GM23248 (cell line): ENCODE data around the gene PID1. TPM values are rescaled to one million over a fixed set of nuclear protein-coding genes. Genes with fewer than 3 reads are reported as not detected.

ENCODE experiments used
- DNase-seq: peaks from one replicate; pipeline ENCODE4 v3.0.0-alpha.2; 2015
- H2AFZ ChIP-seq: fragments of 200-600 bp; sonication (generic); 2 replicates; pipeline ENCODE4 v1.6.1; 2016; ENCODE audit warnings: antibody characterized with exemption
- H3F3A ChIP-seq: fragments of 200-600 bp; sonication (generic); 2 replicates; pipeline ENCODE4 v1.6.1; 2016; ENCODE audit warnings: mild to moderate bottlenecking, antibody characterized with exemption, mixed run types; ENCODE audit not compliant: insufficient read depth
- H3K27ac ChIP-seq: fragments of 200-600 bp; sonication (generic); 2 replicates; pipeline ENCODE4 v1.5.1; 2016; ENCODE audit warnings: mild to moderate bottlenecking
- H3K27me3 ChIP-seq: fragments of 200-600 bp; sonication (generic); replicated peaks from 2 replicates; pipeline ENCODE4 v1.6.1; 2016; ENCODE audit warnings: mild to moderate bottlenecking; ENCODE audit not compliant: insufficient read depth
- H3K36me3 ChIP-seq: fragments of 200-600 bp; sonication (generic); 2 replicates; pipeline ENCODE4 v1.6.1; 2016; ENCODE audit warnings: low read depth, mild to moderate bottlenecking
- H3K4me1 ChIP-seq: fragments of 200-600 bp; sonication (generic); 2 replicates; pipeline ENCODE4 v1.6.1; 2016; ENCODE audit warnings: mild to moderate bottlenecking; ENCODE audit not compliant: insufficient read depth
- H3K4me2 ChIP-seq: fragments of 200-600 bp; sonication (generic); one replicate; pipeline ENCODE4 v1.6.1; 2016; ENCODE audit warnings: mild to moderate bottlenecking; ENCODE audit not compliant: unreplicated experiment
- H3K4me3 ChIP-seq: fragments of 200-600 bp; sonication (generic); 2 replicates; pipeline ENCODE4 v1.5.1; 2016; ENCODE audit warnings: mild to moderate bottlenecking
- H3K79me2 ChIP-seq: fragments of 200-600 bp; sonication (generic); 2 replicates; pipeline ENCODE4 v1.6.1; 2016; ENCODE audit warnings: mild to moderate bottlenecking; ENCODE audit not compliant: insufficient read depth
- H3K9ac ChIP-seq: fragments of 200-600 bp; sonication (generic); 2 replicates; pipeline ENCODE4 v1.6.1; 2016; ENCODE audit warnings: mild to moderate bottlenecking
- H3K9me2 ChIP-seq: fragments of 200-600 bp; sonication (generic); 2 replicates; pipeline ENCODE4 v1.6.1; 2016; ENCODE audit warnings: mixed run types, mild to moderate bottlenecking, moderate library complexity; ENCODE audit not compliant: insufficient read depth
- H3K9me3 ChIP-seq: fragments of 200-600 bp; sonication (generic); one replicate; pipeline ENCODE4 v1.6.1; 2017; ENCODE audit warnings: low read depth
- H4K20me1 ChIP-seq: fragments of 200-600 bp; sonication (generic); 2 replicates; pipeline ENCODE4 v1.6.0; 2016; ENCODE audit not compliant: insufficient read depth
- EZH2 ChIP-seq: fragments of 200-600 bp; sonication (generic); IDR thresholded peaks from 2 replicates; pipeline ENCODE4 v1.6.1; 2018; ENCODE audit warnings: antibody characterized with exemption, mild to moderate bottlenecking; ENCODE audit not compliant: insufficient read depth, poor library complexity, severe bottlenecking
- EZH2phosphoT487 ChIP-seq: fragments of 200-600 bp; sonication (generic); IDR thresholded peaks from 2 replicates; pipeline ENCODE4 v1.6.1; 2018; ENCODE audit warnings: antibody characterized with exemption, moderate library complexity, mild to moderate bottlenecking, low read depth; ENCODE audit not compliant: insufficient read depth
- WGBS, 2 experiments: methylation state at CpG; one replicate each; pipeline ENCODE4 v1.1.6; 2015 to 2017; ENCODE audit warnings: low lambda C conversion rate in 2 of 2, low coverage in 1 of 2; ENCODE audit errors: missing lambda C conversion rate in 2 of 2; 5-methylcytosine and 5-hydroxymethylcytosine counted together
- in situ Hi-C: fragments of 300-500 bp; cut with MboI; formaldehyde crosslinking; loops from 2 replicates; pipeline ENCODE4 v1.15.0; 2020
- polyA plus RNA-seq: library from polyadenylated mRNA; unstranded; fragments of >200 nt; fragmentation: Nextera tagmentation; extraction: Ambion mirVana; gene quantifications from 2 replicates; pipeline ENCODE4 v1.2.1, GENCODE V29; 2016
- total RNA-seq: library from RNA; depleted of rRNA; stranded (reverse); fragments of >200 nt; shearing (Covaris generic); gene quantifications from 2 replicates; pipeline ENCODE4 v1.2.3, GENCODE V29; 2014

The PID1 gene
- total and polyA plus RNA-seq, 2 experiments from 2014 or later: 5.9 to 8.6 TPM

DNA sequence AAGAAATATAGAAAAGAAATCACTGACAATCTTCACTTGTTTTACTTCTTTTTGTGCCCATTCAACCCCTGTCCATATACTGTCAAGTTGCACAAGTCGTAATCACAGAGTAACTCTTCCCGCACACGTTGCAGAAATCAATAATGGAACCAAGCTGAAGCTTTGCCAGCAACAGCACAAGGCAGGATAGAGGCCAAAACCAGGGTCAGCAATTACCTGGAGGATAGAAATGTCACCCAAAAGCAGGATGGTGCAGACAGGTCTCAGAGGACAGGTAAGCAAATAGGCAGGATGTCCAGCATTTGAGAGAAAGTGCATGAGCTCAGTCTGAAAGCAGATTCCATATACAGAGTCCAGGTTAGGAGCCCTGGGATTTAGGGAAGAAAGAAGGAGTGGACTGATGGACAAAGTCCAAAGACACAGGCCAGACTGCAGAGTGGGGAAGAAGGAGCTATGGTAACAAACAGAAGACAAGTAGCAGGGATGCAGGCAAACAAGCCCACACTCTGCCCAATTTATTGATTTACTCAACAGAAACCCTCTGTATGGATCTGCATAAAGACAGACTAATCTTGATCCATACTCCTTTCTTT lies 52.7 kb downstream of the PID1 start:
- no peaks in the 10 kb centered on the region for H3K4me1 ChIP-seq
- H2AFZ ChIP-seq: no peak overlapping the region
- no peaks in the 10 kb centered on the region for H4K20me1 ChIP-seq
- H3K27me3 ChIP-seq: no peaks in the 10 kb centered on the region
- H3K4me2 ChIP-seq: no peak overlapping the region
- no peaks in the 10 kb centered on the region for H3F3A ChIP-seq
- H3K36me3 ChIP-seq: no peaks in the 10 kb centered on the region
- no peaks in the 10 kb centered on the region for H3K9me2 ChIP-seq
- TF ChIP-seq EZH2 (no peak), EZH2phosphoT487 (no peak)
- 86 to 91% methylated on average over 3 of the region's 3 CpGs for WGBS, 2 experiments
- no peaks in the 10 kb centered on the region for H3K79me2 ChIP-seq
- H3K9me3 ChIP-seq: no peaks in the 10 kb centered on the region
- H3K27ac ChIP-seq: no peak overlapping the region
- in situ Hi-C loops: no loop called here
- H3K4me3 ChIP-seq: no peak overlapping the region
- no peak for DNase-seq
- no peak overlapping the region for H3K9ac ChIP-seq

DNA sequence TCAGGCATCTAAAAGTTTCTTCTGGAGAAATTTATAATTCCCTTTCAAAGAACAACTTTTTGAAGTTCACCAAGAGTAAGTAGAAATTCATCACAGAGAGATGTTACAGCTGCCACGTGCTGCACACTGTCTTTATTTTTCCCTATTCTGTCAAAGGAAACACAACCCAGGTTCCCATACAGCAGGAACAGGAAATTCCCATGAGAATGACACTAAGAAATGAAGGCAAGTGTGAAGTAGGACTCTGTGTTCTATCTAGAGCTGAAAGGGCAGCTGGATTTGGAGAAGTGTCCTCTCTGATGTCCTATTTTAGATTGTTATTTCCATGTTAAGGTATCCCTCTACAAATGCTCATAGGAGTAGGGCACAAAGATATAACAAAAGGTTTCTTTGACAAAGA lies 58.8 kb downstream of the PID1 start:
- no peaks in the 10 kb centered on the region for H3K79me2 ChIP-seq
- no peak overlapping the region for H3K4me2 ChIP-seq
- H4K20me1 ChIP-seq: no peaks in the 10 kb centered on the region
- no peak overlapping the region for H3K4me3 ChIP-seq
- 0% methylated on average over 1 of the region's 1 CpG for WGBS, 2 experiments
- H3K9ac ChIP-seq: no peak overlapping the region
- H2AFZ ChIP-seq: no peak overlapping the region
- H3K9me3 ChIP-seq: no peaks in the 10 kb centered on the region
- H3F3A ChIP-seq: no peaks in the 10 kb centered on the region
- no peak overlapping the region for H3K27ac ChIP-seq
- TF ChIP-seq EZH2phosphoT487 (no peak), EZH2 (no peak)
- DNase-seq: no peak
- no peaks in the 10 kb centered on the region for H3K36me3 ChIP-seq
- H3K4me1 ChIP-seq: no peaks in the 10 kb centered on the region
- H3K9me2 ChIP-seq: no peaks in the 10 kb centered on the region
- no peaks in the 10 kb centered on the region for H3K27me3 ChIP-seq
- in situ Hi-C loops: no loop called here

DNA sequence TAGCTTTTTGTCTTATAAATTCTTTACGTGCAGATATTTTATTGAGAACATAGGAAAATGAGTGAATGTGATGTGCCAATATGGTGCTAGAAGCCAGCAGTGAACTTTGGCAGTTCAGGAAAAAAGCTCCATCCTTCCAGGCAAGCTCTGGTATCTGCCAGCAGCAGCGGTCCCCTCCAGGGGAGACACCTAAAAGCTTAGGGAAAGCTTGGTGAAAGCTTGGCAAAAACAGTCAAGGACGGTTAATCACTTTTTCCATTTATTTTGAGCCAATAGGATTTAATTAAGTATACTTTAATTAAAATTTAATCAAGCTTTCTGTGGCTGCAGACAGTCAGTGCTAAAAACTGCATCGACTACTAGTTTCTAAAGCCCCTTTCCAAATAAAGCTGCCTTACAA lies 60.4 kb downstream of the PID1 start:
- WGBS, 2 experiments: 63 to 67% methylated on average over 4 of the region's 4 CpGs
- H3K79me2 ChIP-seq: no peaks in the 10 kb centered on the region
- no peaks in the 10 kb centered on the region for H3F3A ChIP-seq
- H3K9me2 ChIP-seq: no peaks in the 10 kb centered on the region
- no peak overlapping the region for H3K27ac ChIP-seq
- no peaks in the 10 kb centered on the region for H4K20me1 ChIP-seq
- no peak overlapping the region for H3K9ac ChIP-seq
- no peak overlapping the region for H3K4me3 ChIP-seq
- DNase-seq: no peak
- H3K36me3 ChIP-seq: no peaks in the 10 kb centered on the region
- no peaks in the 10 kb centered on the region for H3K4me1 ChIP-seq
- H3K4me2 ChIP-seq: no peak overlapping the region
- no peaks in the 10 kb centered on the region for H3K9me3 ChIP-seq
- H3K27me3 ChIP-seq: no peaks in the 10 kb centered on the region
- in situ Hi-C loops: no loop called here
- TF ChIP-seq EZH2phosphoT487 (no peak), EZH2 (no peak)
- no peak overlapping the region for H2AFZ ChIP-seq

DNA sequence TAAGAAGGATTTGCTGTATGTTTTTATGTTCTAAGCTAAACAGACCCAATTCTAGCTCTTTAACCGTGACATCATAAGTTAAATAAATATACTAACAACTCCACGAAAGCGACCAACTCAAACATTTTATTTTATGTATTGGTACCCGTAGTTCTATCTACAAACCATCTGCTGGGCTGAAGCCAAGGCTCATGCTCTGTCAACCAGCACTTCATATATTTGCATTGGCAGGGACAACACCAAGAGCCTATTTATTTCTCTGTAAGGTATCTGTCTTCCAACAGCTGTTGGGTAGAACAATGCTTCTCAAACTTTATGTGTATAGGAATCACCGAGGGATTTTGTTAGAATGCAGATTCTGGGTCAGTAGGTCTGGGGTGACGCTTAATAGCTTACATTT lies 64.5 kb downstream of the PID1 start:
- no peak for TF ChIP-seq EZH2phosphoT487
- no peaks in the 10 kb centered on the region for H3K36me3 ChIP-seq
- H3F3A ChIP-seq: no peaks in the 10 kb centered on the region
- H3K9me2 ChIP-seq: no peaks in the 10 kb centered on the region
- no peak overlapping the region for H3K4me2 ChIP-seq
- H3K4me3 ChIP-seq: no peak overlapping the region
- no peak overlapping the region for H3K27ac ChIP-seq
- H3K79me2 ChIP-seq: no peaks in the 10 kb centered on the region
- no peaks in the 10 kb centered on the region for H4K20me1 ChIP-seq
- H3K27me3 ChIP-seq: no peaks in the 10 kb centered on the region
- 85 to 88% methylated on average over 6 of the region's 6 CpGs for WGBS, 2 experiments
- no peaks in the 10 kb centered on the region for H3K9me3 ChIP-seq
- H3K4me1 ChIP-seq: no peaks in the 10 kb centered on the region
- no peak overlapping the region for H2AFZ ChIP-seq
- DNase-seq: no peak
- in situ Hi-C loops: no loop called here
- no peak overlapping the region for H3K9ac ChIP-seq

DNA sequence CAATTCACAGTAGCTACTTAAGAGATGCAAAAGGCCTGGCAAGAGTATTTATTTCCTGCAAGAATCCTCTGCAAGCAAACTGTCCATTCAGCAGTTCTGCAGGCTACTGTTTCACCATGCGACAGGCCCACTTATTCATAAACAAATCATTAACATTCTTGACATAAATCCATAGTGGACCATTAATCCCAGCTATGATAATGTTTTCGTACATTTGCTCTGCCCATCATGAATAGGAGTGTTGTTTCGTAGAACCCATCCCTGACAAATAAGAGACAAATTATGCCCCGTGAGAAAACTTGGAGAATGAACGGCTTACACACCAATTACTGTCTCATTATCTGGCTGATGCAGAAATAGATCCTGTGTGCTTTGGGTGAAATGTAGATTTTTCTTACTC lies 65.4 kb downstream of the PID1 start:
- Histone ChIP-seq H3K27me3 (no peaks in the 10 kb centered on the region), H4K20me1 (no peaks in the 10 kb centered on the region), H3K9ac (no peak overlapping the region), H3K4me3 (no peak overlapping the region), H3K9me2 (no peaks in the 10 kb centered on the region), H3K4me2 (no peak overlapping the region), H3K9me3 (no peaks in the 10 kb centered on the region), H3F3A (no peaks in the 10 kb centered on the region), H3K36me3 (no peaks in the 10 kb centered on the region), H2AFZ (no peak overlapping the region), H3K4me1 (no peaks in the 10 kb centered on the region), H3K27ac (no peak overlapping the region), H3K79me2 (no peaks in the 10 kb centered on the region)
- no peak for DNase-seq
- TF ChIP-seq EZH2: no peak
- TF ChIP-seq EZH2phosphoT487: no peak
- WGBS, 2 experiments: 90 to 93% methylated on average over 5 of the region's 5 CpGs
- in situ Hi-C loops: no loop called here
